ENCODE measurements around the gene PFKFB3. TPM values are rescaled to one million over a fixed set of nuclear protein-coding genes. Genes with fewer than 3 reads are reported as not detected.
A peak's percentile ranks its signal among the peaks of the same experiment; 100 is the strongest.

PFKFB3 gene
- total and polyA plus RNA-seq, 2 donors: 12.2 to 39.3 TPM

DNA sequence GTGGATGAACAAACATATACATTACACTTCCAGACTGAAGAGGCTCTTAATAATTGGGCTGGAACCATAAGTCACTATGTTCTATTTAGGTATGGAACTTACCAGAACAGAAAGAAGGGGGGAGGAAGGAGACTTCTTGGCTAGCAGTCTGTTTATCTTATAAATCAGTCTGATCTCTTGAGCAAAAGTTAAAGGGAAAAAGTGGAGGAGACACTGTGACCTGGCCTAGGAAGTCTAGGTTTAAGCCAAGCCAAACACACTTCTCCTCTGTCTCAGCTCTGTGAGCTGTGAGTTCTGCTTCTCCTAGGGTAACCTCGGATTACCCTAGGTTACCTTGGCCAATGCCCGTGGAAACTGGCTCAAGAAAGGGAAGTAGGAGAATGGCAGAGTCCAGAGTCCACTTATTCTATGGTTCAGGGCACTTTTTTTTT, 95.2 kb downstream of the PFKFB3 start:
- 82% methylated on average over 2 of the region's 2 CpGs for WGBS
- no peak for DNase-seq (ENCODE audit: low read depth in 6 of 9, low spot score in 9 of 9)
- peaks cover 7 to 22% of the 10 kb centered on the region in 2 donors for H3K4me1 ChIP-seq (ENCODE audit: control insufficient read depth in 2 of 2, insufficient read depth in 2 of 2, low read length in 2 of 2)

DNA sequence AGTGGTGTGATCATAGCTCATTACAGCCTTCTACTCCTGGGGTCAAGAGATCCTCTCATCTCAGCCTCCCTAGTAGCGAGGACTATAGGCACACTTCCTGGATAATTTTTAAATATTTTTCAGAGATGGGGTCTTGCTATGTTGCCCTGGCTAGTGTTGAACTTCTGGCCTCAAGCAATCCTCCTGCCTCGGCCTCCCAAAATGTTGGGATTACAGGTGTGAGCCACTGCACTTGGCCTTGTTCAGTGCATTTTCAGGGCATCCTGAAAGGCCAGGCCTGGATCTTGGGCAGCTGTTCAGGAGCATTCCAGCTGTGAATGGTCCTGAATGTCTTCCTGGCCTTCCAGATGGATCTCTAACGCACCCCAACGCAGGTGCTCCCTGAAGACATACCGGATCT, 95.7 kb downstream of the PFKFB3 start:
- no peak overlapping the region for H3K27ac ChIP-seq (ENCODE audit: low read depth in 1 of 2, low read length in 1 of 2)

More for the DNA sequence above, 95.2 kb downstream of the PFKFB3 start:
- Histone ChIP-seq H3K9me3 (ENCODE audit: control insufficient read depth in 2 of 2, insufficient read depth in 1 of 2, low read length in 1 of 2) (no peaks in the 10 kb centered on the region), H3K27ac (ENCODE audit: low read depth in 1 of 2, low read length in 1 of 2) (no peak overlapping the region), H3K27me3 (ENCODE audit: control insufficient read depth in 2 of 2, insufficient read depth in 1 of 2, low read length in 1 of 2) (no peaks in the 10 kb centered on the region), H3K36me3 (ENCODE audit: control insufficient read depth in 2 of 2, insufficient read depth in 2 of 2, low read length in 1 of 2) (no peaks in the 10 kb centered on the region), H3K4me3 (ENCODE audit: low read length in 2 of 2) (no peak overlapping the region)

DNA sequence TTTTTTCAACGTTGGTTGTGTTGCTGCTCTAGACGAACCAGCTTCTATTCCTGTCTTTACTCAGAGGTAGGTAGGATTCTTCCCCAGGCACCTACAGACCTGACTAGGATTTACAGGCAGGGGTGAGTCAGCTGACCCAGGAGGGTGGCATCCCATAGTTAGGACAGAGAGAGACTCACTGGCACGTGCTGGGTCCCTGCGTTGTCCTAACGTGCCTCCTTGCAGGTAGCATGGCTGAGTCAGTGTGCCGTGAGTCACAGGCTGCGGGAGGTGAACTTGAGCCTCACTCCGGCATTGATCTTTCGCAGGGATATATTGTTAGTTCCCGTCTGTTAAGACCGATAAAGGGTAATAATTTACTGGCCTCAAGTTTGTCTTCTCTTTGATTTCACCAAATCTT, 96.5 kb downstream of the PFKFB3 start:
- no peaks in the 10 kb centered on the region for H3K9me3 ChIP-seq (ENCODE audit: control insufficient read depth in 2 of 2, insufficient read depth in 1 of 2, low read length in 1 of 2)
- no peak for DNase-seq (ENCODE audit: low read depth in 6 of 9, low spot score in 9 of 9)
- H3K27ac ChIP-seq (ENCODE audit: low read depth in 1 of 2, low read length in 1 of 2): no peak overlapping the region
- H3K27me3 ChIP-seq (ENCODE audit: control insufficient read depth in 2 of 2, insufficient read depth in 1 of 2, low read length in 1 of 2): no peaks in the 10 kb centered on the region
- H3K4me1 ChIP-seq (ENCODE audit: control insufficient read depth in 2 of 2, insufficient read depth in 2 of 2, low read length in 2 of 2): peaks cover 7 to 22% of the 10 kb centered on the region in 2 donors
- no peak overlapping the region for H3K4me3 ChIP-seq (ENCODE audit: low read length in 2 of 2)
- WGBS: 94% methylated on average over 11 of the region's 11 CpGs
- H3K36me3 ChIP-seq (ENCODE audit: control insufficient read depth in 2 of 2, insufficient read depth in 2 of 2, low read length in 1 of 2): no peaks in the 10 kb centered on the region

More for the DNA sequence above, 95.7 kb downstream of the PFKFB3 start:
- Histone ChIP-seq H3K4me3 (ENCODE audit: low read length in 2 of 2) (no peak overlapping the region), H3K36me3 (ENCODE audit: control insufficient read depth in 2 of 2, insufficient read depth in 2 of 2, low read length in 1 of 2) (no peaks in the 10 kb centered on the region), H3K9me3 (ENCODE audit: control insufficient read depth in 2 of 2, insufficient read depth in 1 of 2, low read length in 1 of 2) (no peaks in the 10 kb centered on the region), H3K27me3 (ENCODE audit: control insufficient read depth in 2 of 2, insufficient read depth in 1 of 2, low read length in 1 of 2) (no peaks in the 10 kb centered on the region), H3K4me1 (ENCODE audit: control insufficient read depth in 2 of 2, insufficient read depth in 2 of 2, low read length in 2 of 2) (peaks cover 7 to 22% of the 10 kb centered on the region in 2 donors)
- 97% methylated on average over 5 of the region's 5 CpGs for WGBS
- no peak for DNase-seq (ENCODE audit: low read depth in 6 of 9, low spot score in 9 of 9)

DNA sequence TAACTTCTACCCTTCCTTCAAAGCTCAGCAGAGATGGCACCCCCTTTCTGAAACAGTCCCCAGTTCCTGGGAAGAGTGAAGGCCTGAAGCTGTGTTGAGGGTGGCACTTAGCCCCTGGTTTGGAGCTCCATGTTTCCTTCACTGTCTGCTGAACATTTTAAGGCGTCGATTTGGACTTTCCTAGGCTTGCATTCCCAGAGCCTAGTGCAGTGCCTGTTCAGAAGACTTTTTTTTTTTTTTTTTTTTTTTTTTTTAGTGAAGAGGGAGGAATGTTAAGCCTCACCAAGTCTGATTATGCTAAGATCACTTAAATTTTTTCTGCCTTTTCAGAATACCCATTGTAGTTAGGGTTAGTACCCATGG, 97.0 kb downstream of the PFKFB3 start:
- WGBS: 93% methylated on average over 2 of the region's 2 CpGs
- DNase-seq (ENCODE audit: low read depth in 6 of 9, low spot score in 9 of 9): no peak
- no peaks in the 10 kb centered on the region for H3K9me3 ChIP-seq (ENCODE audit: control insufficient read depth in 2 of 2, insufficient read depth in 1 of 2, low read length in 1 of 2)
- H3K36me3 ChIP-seq (ENCODE audit: control insufficient read depth in 2 of 2, insufficient read depth in 2 of 2, low read length in 1 of 2): no peaks in the 10 kb centered on the region
- H3K27me3 ChIP-seq (ENCODE audit: control insufficient read depth in 2 of 2, insufficient read depth in 1 of 2, low read length in 1 of 2): no peaks in the 10 kb centered on the region
- no peak overlapping the region for H3K27ac ChIP-seq (ENCODE audit: low read depth in 1 of 2, low read length in 1 of 2)
- no peak overlapping the region for H3K4me3 ChIP-seq (ENCODE audit: low read length in 2 of 2)
- peaks cover 7 to 22% of the 10 kb centered on the region in 2 donors for H3K4me1 ChIP-seq (ENCODE audit: control insufficient read depth in 2 of 2, insufficient read depth in 2 of 2, low read length in 2 of 2)

DNA sequence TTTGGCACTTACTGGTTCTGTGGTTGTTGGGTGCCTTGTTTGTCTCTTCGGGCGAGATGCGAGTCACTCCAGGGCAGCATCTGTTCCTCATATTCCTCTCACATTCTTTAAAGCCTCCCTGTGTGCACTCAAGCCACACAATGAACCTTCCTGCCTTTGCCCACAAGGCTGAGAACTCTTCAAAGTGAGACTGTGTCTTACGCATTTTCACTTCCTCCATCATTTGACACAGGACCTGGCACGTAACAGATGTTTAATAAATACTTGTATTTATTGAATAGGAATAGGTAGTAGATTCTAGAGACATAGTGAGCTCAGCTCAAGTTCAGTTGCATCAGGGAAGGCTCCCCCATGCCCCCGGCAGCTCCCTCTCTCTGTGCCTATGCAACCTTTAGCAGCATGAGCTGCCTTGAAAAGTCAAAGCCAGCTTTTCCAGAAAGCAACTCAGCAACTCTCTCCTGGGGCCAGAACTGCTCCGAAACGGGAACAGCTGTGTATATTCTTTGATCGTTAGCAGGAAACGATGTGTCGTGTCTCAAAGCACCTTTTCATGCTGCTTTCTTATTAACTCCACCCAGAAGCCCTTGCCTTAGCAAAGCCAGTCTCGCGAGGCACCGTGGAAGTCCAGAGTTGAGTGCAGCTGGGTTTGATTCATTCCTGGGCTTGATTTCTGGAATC, 97.5 kb downstream of the PFKFB3 start:
- no peak overlapping the region for H3K4me3 ChIP-seq (ENCODE audit: low read length in 2 of 2)
- peak overlapping the region; percentile 8 to 68 for H3K27ac ChIP-seq (ENCODE audit: low read depth in 1 of 2, low read length in 1 of 2)
- no peaks in the 10 kb centered on the region for H3K9me3 ChIP-seq (ENCODE audit: control insufficient read depth in 2 of 2, insufficient read depth in 1 of 2, low read length in 1 of 2)
- WGBS: 36% methylated on average over 14 of the region's 14 CpGs
- H3K27me3 ChIP-seq (ENCODE audit: control insufficient read depth in 2 of 2, insufficient read depth in 1 of 2, low read length in 1 of 2): no peaks in the 10 kb centered on the region
- peak in 3 of 9 donors; percentile 9 to 57 (median 13) for DNase-seq (ENCODE audit: low read depth in 6 of 9, low spot score in 9 of 9)
- no peaks in the 10 kb centered on the region for H3K36me3 ChIP-seq (ENCODE audit: control insufficient read depth in 2 of 2, insufficient read depth in 2 of 2, low read length in 1 of 2)
- H3K4me1 ChIP-seq (ENCODE audit: control insufficient read depth in 2 of 2, insufficient read depth in 2 of 2, low read length in 2 of 2): peaks cover 7 to 22% of the 10 kb centered on the region in 2 donors

DNA sequence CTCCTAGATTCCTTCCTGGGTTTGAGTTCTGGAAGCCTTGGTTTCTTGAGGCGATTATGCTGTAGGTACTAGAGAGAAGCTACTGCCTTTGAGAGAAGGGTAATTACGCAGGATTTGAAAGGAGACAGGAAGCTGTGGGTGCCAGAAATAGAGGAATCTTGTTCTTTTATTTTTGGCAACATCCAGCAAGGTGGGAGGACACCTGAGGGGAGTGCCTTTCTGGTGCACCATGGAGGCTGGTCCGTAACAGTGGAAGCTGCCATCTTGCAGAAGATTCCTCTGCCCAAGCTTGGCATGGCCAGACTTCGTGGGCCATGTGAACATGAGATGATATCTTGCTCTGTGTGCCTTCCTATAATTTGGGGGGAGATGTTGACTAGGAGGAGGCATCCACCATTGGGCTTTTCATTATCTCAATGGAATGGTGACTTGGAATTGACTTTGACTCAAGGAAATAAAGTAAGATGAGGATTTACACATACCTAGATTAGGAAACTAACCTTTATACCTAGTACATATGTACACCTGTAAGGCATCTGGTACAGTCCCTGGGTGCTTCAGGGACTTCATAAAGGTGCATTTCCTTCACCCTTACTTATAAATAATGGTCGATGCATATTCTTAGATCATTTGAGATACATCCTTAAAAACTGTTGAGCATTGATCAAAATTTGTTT, 98.2 kb downstream of the PFKFB3 start:
- Histone ChIP-seq H3K4me1 (ENCODE audit: control insufficient read depth in 2 of 2, insufficient read depth in 2 of 2, low read length in 2 of 2) (peaks cover 7 to 22% of the 10 kb centered on the region in 2 donors), H3K27me3 (ENCODE audit: control insufficient read depth in 2 of 2, insufficient read depth in 1 of 2, low read length in 1 of 2) (no peaks in the 10 kb centered on the region), H3K4me3 (ENCODE audit: low read length in 2 of 2) (no peak overlapping the region), H3K9me3 (ENCODE audit: control insufficient read depth in 2 of 2, insufficient read depth in 1 of 2, low read length in 1 of 2) (no peaks in the 10 kb centered on the region), H3K36me3 (ENCODE audit: control insufficient read depth in 2 of 2, insufficient read depth in 2 of 2, low read length in 1 of 2) (no peaks in the 10 kb centered on the region), H3K27ac (ENCODE audit: low read depth in 1 of 2, low read length in 1 of 2) (peak overlapping the region; percentile 8 to 20)
- no peak for DNase-seq (ENCODE audit: low read depth in 6 of 9, low spot score in 9 of 9)
- 82% methylated on average over 5 of the region's 5 CpGs for WGBS

DNA sequence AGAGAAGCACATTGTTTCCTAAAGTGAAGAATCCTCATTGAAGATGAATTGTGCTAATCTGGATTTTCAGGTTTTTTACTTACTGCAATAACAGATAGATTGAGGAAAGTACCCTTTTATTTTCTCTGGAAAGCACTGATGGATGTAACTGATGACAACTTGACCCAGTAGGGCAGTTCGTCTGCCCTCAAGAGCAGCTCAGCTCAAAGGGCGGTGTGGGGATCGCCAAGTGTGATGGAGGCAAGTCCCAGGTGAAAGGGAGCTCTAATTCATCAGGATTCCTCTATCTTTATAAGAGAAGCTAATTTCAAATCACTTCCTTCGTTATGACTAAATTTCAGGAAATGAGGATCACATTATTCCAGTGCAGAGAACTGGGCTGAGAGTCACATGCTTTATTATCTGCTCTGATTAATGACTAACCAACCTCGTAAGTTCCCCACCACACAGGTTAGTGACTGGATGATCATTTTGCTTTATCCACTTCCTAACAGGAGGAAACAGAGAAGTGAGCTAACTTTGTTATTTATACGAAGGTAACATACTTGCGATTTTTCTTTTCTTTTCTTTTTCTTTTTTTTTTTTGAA, 98.8 kb downstream of the PFKFB3 start:
- DNase-seq (ENCODE audit: low read depth in 6 of 9, low spot score in 9 of 9): no peak
- H3K36me3 ChIP-seq (ENCODE audit: control insufficient read depth in 2 of 2, insufficient read depth in 2 of 2, low read length in 1 of 2): no peaks in the 10 kb centered on the region
- peaks cover 7 to 21% of the 10 kb centered on the region in 2 donors for H3K4me1 ChIP-seq (ENCODE audit: control insufficient read depth in 2 of 2, insufficient read depth in 2 of 2, low read length in 2 of 2)
- no peak overlapping the region for H3K4me3 ChIP-seq (ENCODE audit: low read length in 2 of 2)
- no peak overlapping the region for H3K27ac ChIP-seq (ENCODE audit: low read depth in 1 of 2, low read length in 1 of 2)
- no peaks in the 10 kb centered on the region for H3K9me3 ChIP-seq (ENCODE audit: control insufficient read depth in 2 of 2, insufficient read depth in 1 of 2, low read length in 1 of 2)
- whole genome bisulfite sequencing: 97% methylated on average over 7 of the region's 7 CpGs
- H3K27me3 ChIP-seq (ENCODE audit: control insufficient read depth in 2 of 2, insufficient read depth in 1 of 2, low read length in 1 of 2): no peaks in the 10 kb centered on the region

Measured in thymus (tissue), 11 donors.